ENCODE results near the gene FUBP3.

FUBP3 gene

DNA sequence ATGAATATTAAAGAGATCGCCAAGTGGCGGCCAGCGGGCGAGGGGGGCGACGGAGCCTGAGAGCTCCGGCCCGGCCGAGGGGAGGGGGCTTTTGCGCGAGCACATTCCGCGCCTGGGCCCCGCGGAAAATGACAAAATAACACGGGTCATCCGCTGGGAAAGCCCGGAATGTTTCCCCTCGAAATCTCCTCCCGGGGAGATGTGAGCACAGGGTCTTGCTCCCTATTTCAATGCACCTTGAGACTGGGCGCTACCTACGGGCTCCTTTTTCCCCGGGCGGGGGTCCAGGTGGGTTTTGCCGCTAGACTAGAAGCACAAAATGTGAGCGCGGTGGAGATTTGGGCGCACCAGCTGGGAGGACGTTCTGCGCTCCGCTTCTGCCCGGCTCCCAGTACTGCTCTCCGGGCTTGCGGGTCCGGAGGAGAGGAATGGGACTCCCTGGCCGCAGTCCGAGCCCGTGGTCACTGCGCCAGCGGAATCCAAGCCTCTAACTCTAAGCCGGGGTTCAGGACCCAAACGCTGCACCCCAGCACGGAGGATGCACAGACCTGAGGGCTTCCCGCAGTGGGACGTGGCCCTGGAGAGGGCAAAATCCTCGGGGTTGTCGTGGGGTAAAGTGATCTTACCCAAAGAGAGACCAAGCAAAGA, 82.2 kb downstream of the FUBP3 start:
- DNase-seq (ENCODE audit: low read depth in 1 of 2, low spot score in 1 of 2) = no peak

GRCh38 chr9:130662099-130662969, 83.0 kb downstream of the FUBP3 start:
- no peak for DNase-seq (ENCODE audit: low read depth in 1 of 2, low spot score in 1 of 2)

GRCh38 chr9:130662970-130663257, 83.5 kb downstream of the FUBP3 start:
- DNase-seq (ENCODE audit: low read depth in 1 of 2, low spot score in 1 of 2) = no peak

GRCh38 chr9:130663258-130663976, 84.0 kb downstream of the FUBP3 start:
- no peak for DNase-seq (ENCODE audit: low read depth in 1 of 2, low spot score in 1 of 2)

- no peak for DNase-seq (ENCODE audit: low read depth in 1 of 2, low spot score in 1 of 2)
These were observed 84.5 kb downstream of the FUBP3 start for GRCh38 chr9:130663977-130664250.

GRCh38 chr9:130664251-130665028, 85.1 kb downstream of the FUBP3 start, which contains the start of gene PRDM12:
Gene PRDM12, plus strand, starts transcription at chr9:130664594. Its CDS starts 60 bp downstream, at chr9:130664654.
- DNase-seq (ENCODE audit: low read depth in 1 of 2, low spot score in 1 of 2) = no peak

GRCh38 chr9:130665029-130665430, 85.7 kb downstream of the FUBP3 start:
- DNase-seq (ENCODE audit: low read depth in 1 of 2, low spot score in 1 of 2) = no peak

DNA sequence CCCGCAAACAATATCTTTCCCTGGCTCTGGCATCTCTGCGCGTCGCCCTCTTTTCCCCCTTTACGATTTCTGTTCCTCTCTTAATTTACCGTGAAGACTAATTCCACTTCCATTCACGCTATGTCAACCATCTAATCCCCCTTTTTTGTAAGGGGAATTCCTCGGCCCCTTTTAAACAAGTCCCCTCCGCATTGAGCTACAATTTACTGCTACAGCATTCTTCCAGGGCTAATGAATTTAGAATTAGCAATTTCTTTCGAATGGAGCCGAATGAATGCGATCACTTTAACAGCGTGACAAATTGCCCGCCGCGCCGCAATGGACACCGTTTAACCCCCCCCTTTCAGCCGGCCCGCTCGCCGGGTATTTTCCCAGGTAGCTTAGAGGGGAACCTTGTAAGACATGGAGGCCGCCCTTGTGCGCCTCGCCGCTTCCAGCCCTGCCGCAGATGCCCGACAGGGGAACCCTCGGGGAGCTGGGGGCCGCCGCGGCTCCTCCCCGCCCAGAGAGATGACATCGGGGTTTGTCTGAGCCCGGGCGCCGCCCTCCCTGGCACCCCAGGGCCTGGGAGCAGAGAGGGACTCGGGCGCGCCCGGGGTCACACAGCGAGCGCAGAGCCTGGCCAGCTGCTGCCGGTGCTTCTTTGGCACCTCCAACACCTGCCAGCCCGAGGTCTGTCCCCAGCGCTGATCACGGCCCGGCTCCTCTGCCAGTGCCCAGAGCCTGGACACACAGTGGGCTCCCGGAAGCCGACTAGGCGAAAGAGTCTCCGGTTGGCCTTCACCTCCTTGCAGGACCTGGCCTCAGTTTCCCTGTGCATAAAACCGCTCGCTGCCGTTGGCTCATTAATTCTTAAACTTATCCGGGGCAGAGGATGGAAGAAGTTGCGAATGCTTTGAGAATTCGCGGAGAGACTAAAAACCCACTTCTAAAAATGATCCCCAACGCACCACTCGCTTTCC, 86.3 kb downstream of the FUBP3 start:
- DNase-seq (ENCODE audit: low read depth in 1 of 2, low spot score in 1 of 2) = no peak

DNA sequence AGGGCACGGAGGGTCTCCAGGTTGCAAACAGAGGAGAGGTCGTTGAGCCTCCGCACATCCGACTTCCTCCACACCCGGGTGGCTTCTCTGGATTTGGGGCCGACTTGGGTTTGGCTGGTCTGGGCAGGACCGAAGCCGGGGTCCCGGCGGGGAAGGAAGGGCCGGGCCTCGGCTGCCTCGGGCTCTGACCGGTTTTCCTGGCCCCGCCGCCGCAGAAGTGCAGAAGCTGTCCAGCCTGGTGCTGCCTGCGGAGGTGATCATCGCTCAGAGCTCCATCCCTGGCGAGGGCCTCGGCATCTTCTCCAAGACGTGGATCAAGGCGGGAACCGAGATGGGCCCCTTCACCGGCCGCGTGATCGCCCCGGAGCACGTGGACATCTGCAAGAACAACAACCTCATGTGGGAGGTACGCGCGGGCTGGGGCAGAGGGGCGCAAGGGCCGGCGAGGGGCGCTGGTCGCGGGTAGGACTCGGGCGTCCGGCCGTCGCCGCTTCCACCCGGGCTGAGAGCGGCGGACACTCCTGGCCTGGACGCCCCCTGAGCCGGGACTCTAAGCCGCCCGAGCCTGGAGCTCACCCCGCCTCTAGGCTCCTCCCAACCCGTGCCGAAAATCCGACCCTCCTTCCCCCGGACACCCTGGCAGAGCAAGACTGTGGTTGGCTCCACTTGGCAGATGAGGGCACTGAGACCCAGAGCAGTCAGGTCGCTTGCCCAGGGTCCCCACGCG, 87.2 kb downstream of the FUBP3 start:
- no peak for DNase-seq (ENCODE audit: low read depth in 1 of 2, low spot score in 1 of 2)

DNA sequence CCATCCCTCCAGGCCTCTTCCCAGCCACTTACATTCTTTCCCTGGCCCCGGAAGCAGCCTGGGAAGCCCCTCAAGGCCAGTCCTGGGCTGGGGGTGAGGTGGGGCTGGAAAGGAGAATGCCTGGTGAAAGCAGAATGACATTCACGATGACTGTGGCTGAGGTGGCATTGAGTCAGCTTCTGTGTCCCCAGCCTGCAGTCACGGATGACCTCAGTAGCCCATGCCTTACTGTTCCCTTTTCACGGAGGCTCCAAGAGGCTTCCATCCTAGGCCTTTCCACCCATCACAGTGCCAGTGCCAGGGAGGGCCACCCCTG, 87.7 kb downstream of the FUBP3 start:
- DNase-seq (ENCODE audit: low read depth in 1 of 2, low spot score in 1 of 2) = no peak

GRCh38 chr9:130668196-130668595, 88.8 kb downstream of the FUBP3 start:
- no peak for DNase-seq (ENCODE audit: low read depth in 1 of 2, low spot score in 1 of 2)

DNA sequence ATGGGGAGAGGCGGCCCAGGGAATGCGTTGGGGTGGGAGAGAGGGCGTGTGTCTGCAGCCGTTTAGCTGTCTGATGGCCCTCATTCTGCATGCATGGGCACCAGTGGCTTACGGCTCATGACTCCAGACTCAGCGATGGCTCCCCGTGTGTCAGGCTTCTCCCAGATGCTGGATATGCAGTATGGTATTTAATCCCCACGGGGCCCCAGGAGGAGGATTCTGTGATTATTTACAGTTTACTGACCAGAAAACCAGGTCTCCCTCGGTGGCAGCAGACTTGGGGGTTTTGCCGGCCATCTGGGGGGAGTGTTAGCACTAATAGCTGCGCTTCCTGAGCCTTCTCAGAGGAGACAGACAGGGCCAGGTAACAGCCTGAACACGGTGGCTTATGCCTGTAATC, 89.3 kb downstream of the FUBP3 start:
- no peak for DNase-seq (ENCODE audit: low read depth in 1 of 2, low spot score in 1 of 2)

- DNase-seq (ENCODE audit: low read depth in 1 of 2, low spot score in 1 of 2) = no peak
These were observed 90.6 kb downstream of the FUBP3 start for GRCh38 chr9:130669965-130670364.

GRCh38 chr9:130670644-130671043, 91.3 kb downstream of the FUBP3 start:
- DNase-seq (ENCODE audit: low read depth in 1 of 2, low spot score in 1 of 2) = no peak

DNA sequence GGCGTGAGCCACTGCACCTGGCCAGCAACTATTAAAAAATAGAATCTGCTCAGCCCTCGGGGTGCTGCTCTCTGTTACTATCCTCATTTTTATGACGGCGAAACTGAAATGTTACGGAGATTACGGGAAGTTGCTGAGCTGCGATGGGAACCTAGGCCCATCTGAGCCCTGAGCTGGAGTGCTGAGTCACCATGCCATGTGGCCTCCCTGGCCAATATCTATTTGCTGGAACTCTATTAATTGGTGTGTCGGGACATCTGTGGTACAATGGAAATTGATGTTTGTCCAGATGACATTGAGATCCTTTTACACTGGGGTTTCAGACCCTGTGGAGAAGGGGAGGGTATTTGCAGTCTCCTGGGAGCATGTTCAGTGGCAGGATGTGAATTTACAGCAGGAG, 93.1 kb downstream of the FUBP3 start:
- no peak for DNase-seq (ENCODE audit: low read depth in 1 of 2, low spot score in 1 of 2)

DNA sequence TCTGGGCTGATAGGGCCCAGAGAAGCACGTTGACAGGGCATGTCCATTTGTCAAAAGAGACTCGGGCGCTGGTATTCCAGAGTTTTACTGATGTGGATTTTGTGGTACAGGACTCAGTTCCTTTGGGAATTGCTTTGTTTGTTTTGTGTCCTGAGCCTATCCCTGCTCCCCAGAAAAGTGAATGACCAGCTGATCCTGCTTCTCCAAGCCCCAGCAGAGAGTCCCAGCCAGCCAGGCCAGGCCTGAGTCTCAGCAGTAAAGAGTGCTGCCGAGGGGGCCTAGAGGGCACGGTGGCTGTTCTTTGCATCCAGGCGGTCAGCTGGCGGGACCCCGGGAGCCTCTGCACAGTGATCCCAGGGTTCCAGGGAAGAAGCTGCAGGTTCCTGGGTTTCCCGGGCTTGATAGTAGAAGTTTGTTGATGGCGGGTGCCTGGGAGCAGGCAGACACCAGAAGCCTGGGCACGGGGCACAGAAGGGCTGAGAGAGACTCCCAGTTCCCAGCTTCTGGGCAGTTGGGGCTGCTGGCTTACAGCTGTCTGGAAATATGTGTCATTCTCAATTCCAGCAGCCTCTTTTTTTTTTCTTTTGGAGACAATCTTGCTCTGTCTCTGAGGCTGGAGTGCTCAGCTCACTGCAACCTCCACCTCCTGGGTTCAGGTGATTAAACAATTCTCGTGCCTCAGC, 93.7 kb downstream of the FUBP3 start:
- DNase-seq (ENCODE audit: low read depth in 1 of 2, low spot score in 1 of 2) = no peak

- DNase-seq (ENCODE audit: low read depth in 1 of 2, low spot score in 1 of 2) = no peak
These were observed 96.0 kb downstream of the FUBP3 start for GRCh38 chr9:130675396-130675795.

GRCh38 chr9:130677252-130677651, 97.9 kb downstream of the FUBP3 start:
- no peak for DNase-seq (ENCODE audit: low read depth in 1 of 2, low spot score in 1 of 2)
